A673 (cell line): ENCODE data around the gene TIGD2. TPM values are rescaled to one million over a fixed set of nuclear protein-coding genes. Genes with fewer than 3 reads are reported as not detected.

ENCODE experiments used
- BruUV-seq: library from RNA; stranded (reverse); fragments of 400-500 nt; replicated peaks from 2 replicates; lab custom pipeline; 2021; lab: Mats Ljungman, UMichigan
- CTCF ChIA-PET: fragments of 300-600 bp; sonication (Branson Sonifier 250); formaldehyde crosslinking; loops from one replicate; lab custom pipeline; 2022; ENCODE audit warnings: antibody characterized with exemption; lab: Charles Lee
- POLR2A ChIA-PET: fragments of 300-600 bp; sonication (Branson Sonifier 250); formaldehyde crosslinking; loops from one replicate; lab custom pipeline; 2022; ENCODE audit warnings: antibody characterized with exemption; ENCODE audit not compliant: low non-redundant PET; lab: Charles Lee
- DNase-seq: peaks from one replicate; pipeline ENCODE4 v3.0.0-alpha.2; 2015; ENCODE audit warnings: low spot score
- H3K27ac ChIP-seq: fragments of 200-600 bp; sonication (generic); 2 replicates; pipeline ENCODE4 v1.5.1; 2016; ENCODE audit warnings: mixed run types, low read depth, mild to moderate bottlenecking, mixed read lengths, antibody characterized with exemption, low read length; ENCODE audit not compliant: poor library complexity, severe bottlenecking
- H3K27me3 ChIP-seq: fragments of 200-600 bp; sonication (generic); replicated peaks from 2 replicates; pipeline ENCODE4 v1.6.1; 2017; ENCODE audit warnings: mixed run types, low read depth, mild to moderate bottlenecking, mixed read lengths, antibody characterized with exemption, low read length; ENCODE audit not compliant: insufficient read depth, poor library complexity
- H3K36me3 ChIP-seq: fragments of 200-600 bp; sonication (generic); 2 replicates; pipeline ENCODE4 v1.6.1; 2016; ENCODE audit warnings: mixed run types, mild to moderate bottlenecking, mixed read lengths, antibody characterized with exemption, low read length; ENCODE audit not compliant: insufficient read depth, poor library complexity, severe bottlenecking
- H3K4me1 ChIP-seq: fragments of 200-600 bp; sonication (generic); 2 replicates; pipeline ENCODE4 v1.6.1; 2017; ENCODE audit warnings: mixed run types, mild to moderate bottlenecking, mixed read lengths, antibody characterized with exemption, low read length; ENCODE audit not compliant: insufficient read depth, poor library complexity, severe bottlenecking
- H3K4me3 ChIP-seq: fragments of 200-600 bp; sonication (generic); 2 replicates; pipeline ENCODE4 v1.5.1; 2016; ENCODE audit warnings: low read depth, mixed run types, mild to moderate bottlenecking, mixed read lengths, low read length; ENCODE audit not compliant: poor library complexity, severe bottlenecking
- H3K9me3 ChIP-seq: fragments of 200-600 bp; sonication (generic); 2 replicates; pipeline ENCODE4 v1.6.1; 2016; ENCODE audit warnings: mixed run types, low read depth, mild to moderate bottlenecking, mixed read lengths, antibody characterized with exemption, low read length; ENCODE audit not compliant: poor library complexity, severe bottlenecking
- CTCF ChIP-seq: fragments of 300-800, 200-600 bp; sonication (generic); conservative IDR thresholded peaks from 2 replicates; pipeline ENCODE4 v1.5.1; 2017; ENCODE audit warnings: low read depth, mild to moderate bottlenecking, antibody characterized with exemption, low read length, moderate library complexity, mixed read lengths
- EZH2 ChIP-seq: fragments of 200-600 bp; sonication (generic); IDR thresholded peaks from 2 replicates; pipeline ENCODE4 v1.6.1; 2017; ENCODE audit warnings: borderline replicate concordance, low read depth, mild to moderate bottlenecking, mixed read lengths, antibody characterized with exemption, low read length; ENCODE audit not compliant: poor library complexity, severe bottlenecking
- intact Hi-C: fragments of 100-400 bp; cut with micrococcal nuclease; formaldehyde crosslinking; loops from one replicate; pipeline ENCODE4 v1.10.0; 2022; ENCODE audit not compliant: unreplicated experiment
- total RNA-seq: library from RNA; stranded (reverse); gene quantifications from 2 replicates; pipeline ENCODE4 v1.2.3, GENCODE V29; 2021

TIGD2 gene
- total RNA-seq, 1 experiment from 2014 or later = 2.8 TPM

GRCh38 chr4:89157488-89158024 is 46.2 kb downstream of the TIGD2 start:
- H3K9me3 ChIP-seq = no peaks in the 10 kb centered on the region
- H3K36me3 ChIP-seq = no peaks in the 10 kb centered on the region
- H3K27ac ChIP-seq = no peak overlapping the region
- H3K4me1 ChIP-seq = no peaks in the 10 kb centered on the region
- no TSS peak for BruUV-seq
- H3K4me3 ChIP-seq = no peak overlapping the region
- CTCF ChIA-PET = no interaction called here
- TF ChIP-seq CTCF (no peak), EZH2 (no peak)
- intact Hi-C loops = loop anchor here (2.0 kb wide), 1 partner anchor 277 kb away; no protein-coding TSS in a partner anchor
- POLR2A ChIA-PET = no interaction called here
- peaks cover 18% of the 10 kb centered on the region for H3K27me3 ChIP-seq
- DNase-seq = no peak

GRCh38 chr4:89158884-89159503 is 47.7 kb downstream of the TIGD2 start:
- Histone ChIP-seq H3K36me3 (no peaks in the 10 kb centered on the region), H3K4me3 (no peak overlapping the region), H3K9me3 (no peaks in the 10 kb centered on the region), H3K27me3 (peaks cover 8% of the 10 kb centered on the region), H3K4me1 (no peaks in the 10 kb centered on the region), H3K27ac (no peak overlapping the region)
- intact Hi-C loops = loop anchor here (2.0 kb wide), 1 partner anchor 276 kb away; no protein-coding TSS in a partner anchor
- ChIA-PET POLR2A (no interaction called here), CTCF (no interaction called here)
- TF ChIP-seq CTCF = peak; percentile 65
- TF ChIP-seq EZH2 = no peak
- BruUV-seq = no TSS peak
- peak; percentile 43 for DNase-seq

- intact Hi-C loops = no loop called here
- Histone ChIP-seq H3K36me3 (no peaks in the 10 kb centered on the region), H3K27ac (no peak overlapping the region), H3K4me3 (no peak overlapping the region), H3K4me1 (no peaks in the 10 kb centered on the region), H3K27me3 (no peaks in the 10 kb centered on the region), H3K9me3 (no peaks in the 10 kb centered on the region)
- DNase-seq = no peak
- ChIA-PET CTCF (no interaction called here), POLR2A (no interaction called here)
- no peak for TF ChIP-seq EZH2
- no peak for TF ChIP-seq CTCF
- BruUV-seq = no TSS peak
These were observed 49.5 kb downstream of the TIGD2 start for GRCh38 chr4:89160806-89161205.
